ENCODE data around the gene SSPN. TPM values are rescaled to one million over a fixed set of nuclear protein-coding genes. Genes with fewer than 3 reads are reported as not detected.

The SSPN gene
- total RNA-seq, 1 donor from 2014 or later: 44.7 TPM

DNA sequence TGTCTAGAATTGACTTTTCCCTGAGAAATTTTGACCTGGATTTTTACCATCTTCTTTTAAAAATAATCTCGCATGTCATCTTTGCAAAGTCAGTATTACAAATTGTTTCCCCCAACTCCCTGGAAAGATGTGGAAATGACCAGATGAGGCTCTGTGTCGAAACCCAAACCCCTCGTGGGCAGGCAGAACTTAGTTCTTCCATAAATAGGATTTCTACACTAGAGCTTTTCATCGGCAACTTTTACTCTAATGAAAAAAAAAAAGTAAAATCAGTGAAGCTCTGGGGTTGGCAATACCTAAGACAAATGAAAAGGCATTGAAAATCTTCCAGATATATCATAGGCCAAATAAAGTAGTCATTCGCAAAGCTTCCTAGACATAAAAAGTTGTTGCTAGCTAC lies 17.0 kb downstream of the SSPN start:
- Histone ChIP-seq H3K9me3 (no peaks in the 10 kb centered on the region), H3K27me3 (no peaks in the 10 kb centered on the region), H3K36me3 (no peaks in the 10 kb centered on the region), H3K4me3 (no peak overlapping the region), H3K4me1 (no peaks in the 10 kb centered on the region), H3K27ac (no peak overlapping the region)
- intact Hi-C loops (cut with DNase I): no loop called here
- TF ChIP-seq, protein P1, sequence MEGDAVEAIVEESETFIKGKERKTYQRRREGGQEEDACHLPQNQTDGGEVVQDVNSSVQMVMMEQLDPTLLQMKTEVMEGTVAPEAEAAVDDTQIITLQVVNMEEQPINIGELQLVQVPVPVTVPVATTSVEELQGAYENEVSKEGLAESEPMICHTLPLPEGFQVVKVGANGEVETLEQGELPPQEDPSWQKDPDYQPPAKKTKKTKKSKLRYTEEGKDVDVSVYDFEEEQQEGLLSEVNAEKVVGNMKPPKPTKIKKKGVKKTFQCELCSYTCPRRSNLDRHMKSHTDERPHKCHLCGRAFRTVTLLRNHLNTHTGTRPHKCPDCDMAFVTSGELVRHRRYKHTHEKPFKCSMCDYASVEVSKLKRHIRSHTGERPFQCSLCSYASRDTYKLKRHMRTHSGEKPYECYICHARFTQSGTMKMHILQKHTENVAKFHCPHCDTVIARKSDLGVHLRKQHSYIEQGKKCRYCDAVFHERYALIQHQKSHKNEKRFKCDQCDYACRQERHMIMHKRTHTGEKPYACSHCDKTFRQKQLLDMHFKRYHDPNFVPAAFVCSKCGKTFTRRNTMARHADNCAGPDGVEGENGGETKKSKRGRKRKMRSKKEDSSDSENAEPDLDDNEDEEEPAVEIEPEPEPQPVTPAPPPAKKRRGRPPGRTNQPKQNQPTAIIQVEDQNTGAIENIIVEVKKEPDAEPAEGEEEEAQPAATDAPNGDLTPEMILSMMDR (IDR thresholded peaks at IDR 0.05): no peak
- TF ChIP-seq POLR2A (IDR thresholded peaks at IDR 0.05): no peak
- no peak for TF ChIP-seq POLR2AphosphoS5 (IDR thresholded peaks at IDR 0.05; ENCODE audit: insufficient read depth in 1 of 2, low read depth in 1 of 2)
- no peak for DNase-seq (ENCODE audit: extremely low spot score in 2 of 2)

DNA sequence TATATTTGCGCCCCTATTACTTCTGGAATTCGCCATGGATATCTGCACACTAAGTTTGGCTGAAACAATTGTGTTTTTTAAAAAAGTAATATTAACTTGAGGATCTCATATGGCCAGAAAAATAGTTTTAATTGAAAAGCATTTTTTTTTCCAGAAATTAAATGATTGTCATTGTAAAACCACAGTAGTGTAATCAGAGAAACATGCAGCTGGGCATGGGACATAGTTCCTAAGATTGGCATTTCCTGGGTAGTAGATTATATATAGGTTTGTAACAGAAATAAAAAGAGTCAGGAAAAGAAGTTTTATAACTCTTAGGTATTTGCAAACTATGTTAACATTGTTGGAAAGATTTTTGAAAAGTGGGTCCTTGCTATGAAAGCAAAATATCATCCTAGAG lies 17.6 kb downstream of the SSPN start:
- DNase-seq (ENCODE audit: extremely low spot score in 2 of 2): no peak
- TF ChIP-seq POLR2A (IDR thresholded peaks at IDR 0.05) (no peak), POLR2AphosphoS5 (IDR thresholded peaks at IDR 0.05; ENCODE audit: insufficient read depth in 1 of 2, low read depth in 1 of 2) (no peak)
- TF ChIP-seq, protein P1 (IDR thresholded peaks at IDR 0.05): no peak
- H3K4me3 ChIP-seq: no peak overlapping the region
- no peaks in the 10 kb centered on the region for H3K9me3 ChIP-seq
- intact Hi-C loops (cut with DNase I): no loop called here
- no peaks in the 10 kb centered on the region for H3K36me3 ChIP-seq
- H3K27ac ChIP-seq: no peak overlapping the region
- H3K27me3 ChIP-seq: no peaks in the 10 kb centered on the region
- no peaks in the 10 kb centered on the region for H3K4me1 ChIP-seq

- Histone ChIP-seq H3K4me3 (no peak overlapping the region), H3K27me3 (no peaks in the 10 kb centered on the region), H3K36me3 (no peaks in the 10 kb centered on the region), H3K4me1 (no peaks in the 10 kb centered on the region), H3K9me3 (no peaks in the 10 kb centered on the region), H3K27ac (no peak overlapping the region)
- no peak for DNase-seq (ENCODE audit: extremely low spot score in 2 of 2)
- TF ChIP-seq POLR2A (IDR thresholded peaks at IDR 0.05) (no peak), POLR2AphosphoS5 (IDR thresholded peaks at IDR 0.05; ENCODE audit: insufficient read depth in 1 of 2, low read depth in 1 of 2) (no peak)
- TF ChIP-seq, protein P1 (IDR thresholded peaks at IDR 0.05): no peak
- intact Hi-C loops (cut with DNase I): no loop called here
These were observed 18.7 kb downstream of the SSPN start for GRCh38 chr12:26214121-26214520.

DNA sequence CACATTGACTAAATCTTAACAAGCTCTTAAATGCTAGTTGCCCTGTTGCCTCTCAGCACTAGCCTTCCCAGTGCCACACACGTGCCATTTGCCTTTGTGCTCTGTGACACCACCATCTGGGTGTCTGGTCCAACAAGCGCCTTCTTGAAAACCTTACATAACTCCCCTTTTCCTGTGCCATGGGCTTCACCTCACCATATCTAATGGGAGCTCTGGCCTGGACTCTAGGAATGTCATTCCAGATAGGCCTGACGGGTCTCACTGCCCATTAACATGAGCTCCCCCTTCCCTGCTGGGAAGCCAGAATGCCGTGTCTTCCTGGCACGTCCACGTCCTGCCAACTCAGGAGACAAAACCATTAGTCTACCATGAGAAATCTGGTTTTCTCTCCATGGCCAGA lies 24.4 kb downstream of the SSPN start:
- Histone ChIP-seq H3K27ac (no peak overlapping the region), H3K27me3 (no peaks in the 10 kb centered on the region), H3K9me3 (no peaks in the 10 kb centered on the region), H3K4me1 (no peaks in the 10 kb centered on the region), H3K36me3 (no peaks in the 10 kb centered on the region), H3K4me3 (no peak overlapping the region)
- DNase-seq (ENCODE audit: extremely low spot score in 2 of 2): no peak
- TF ChIP-seq POLR2A (IDR thresholded peaks at IDR 0.05): no peak
- no peak for TF ChIP-seq POLR2AphosphoS5 (IDR thresholded peaks at IDR 0.05; ENCODE audit: insufficient read depth in 1 of 2, low read depth in 1 of 2)
- TF ChIP-seq, protein P1 (IDR thresholded peaks at IDR 0.05): no peak
- intact Hi-C loops (cut with DNase I): no loop called here

DNA sequence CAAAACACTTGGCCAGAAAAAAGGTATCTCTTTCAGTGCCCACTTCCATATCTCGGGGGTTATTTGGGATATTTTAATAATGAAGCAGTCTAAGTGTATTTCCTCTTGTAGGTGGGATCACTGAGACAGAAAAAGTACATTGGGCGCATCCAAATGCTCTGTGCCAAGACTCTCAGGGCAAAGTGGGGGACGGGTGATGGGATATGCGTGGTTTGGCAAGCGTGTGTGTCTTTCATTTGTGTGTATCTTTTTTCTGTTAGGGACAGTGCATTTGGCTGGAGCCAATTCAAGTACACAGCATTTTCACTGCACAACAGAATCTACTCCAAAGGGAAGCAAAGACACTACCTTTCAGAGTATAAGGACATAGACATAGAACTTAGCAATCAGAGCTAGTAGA lies 29.3 kb downstream of the SSPN start:
- Histone ChIP-seq H3K27me3 (no peaks in the 10 kb centered on the region), H3K36me3 (no peaks in the 10 kb centered on the region), H3K4me3 (no peak overlapping the region), H3K9me3 (no peaks in the 10 kb centered on the region), H3K4me1 (peaks cover 18% of the 10 kb centered on the region), H3K27ac (no peak overlapping the region)
- intact Hi-C loops (cut with DNase I): no loop called here
- TF ChIP-seq POLR2A (IDR thresholded peaks at IDR 0.05) (no peak), POLR2AphosphoS5 (IDR thresholded peaks at IDR 0.05; ENCODE audit: insufficient read depth in 1 of 2, low read depth in 1 of 2) (no peak)
- TF ChIP-seq, protein P1 (IDR thresholded peaks at IDR 0.05): no peak
- no peak for DNase-seq (ENCODE audit: extremely low spot score in 2 of 2)
